GM12891 (cell line): Measurements from ENCODE around the gene SERTAD1.

ENCODE experiments used
- PAX5 ChIP-seq: IDR thresholded peaks from 2 replicates; pipeline ENCODE4 v1.6.1; 2011; ENCODE audit warnings: low read length, moderate library complexity, mild to moderate bottlenecking; ENCODE audit not compliant: insufficient read depth, severe bottlenecking
- POLR2A ChIP-seq: IDR thresholded peaks from 2 replicates; pipeline ENCODE4 v1.6.1; 2011; ENCODE audit warnings: low read depth, low read length, control low read depth
- POLR2AphosphoS5 ChIP-seq: IDR thresholded peaks from 2 replicates; pipeline ENCODE4 v1.6.1; 2011; ENCODE audit warnings: low read depth, low read length, control low read depth
- POU2F2 ChIP-seq: IDR thresholded peaks from 2 replicates; pipeline ENCODE4 v1.6.1; 2011; ENCODE audit warnings: low read depth, mild to moderate bottlenecking, control low read depth, low read length, moderate library complexity
- SPI1 ChIP-seq: IDR thresholded peaks from 2 replicates; pipeline ENCODE4 v1.6.1; 2011; ENCODE audit warnings: low read depth, low read length, control low read depth
- TAF1 ChIP-seq: IDR thresholded peaks from 2 replicates; pipeline ENCODE4 v1.6.1; 2011; ENCODE audit warnings: low read depth, low read length, control low read depth

- no peak for TF ChIP-seq POLR2AphosphoS5
- no peak for TF ChIP-seq POLR2A
- TF ChIP-seq TAF1 = no peak
- TF ChIP-seq SPI1 = no peak
- TF ChIP-seq PAX5 = no peak
- no peak for TF ChIP-seq POU2F2
Observed at GRCh38 chr19:40411125-40411842, 14.5 kb downstream of the SERTAD1 start.
